SKM-1 treated with dmso at 0.1 percent for 144 hours (cell line): Measurements from ENCODE around the gene NPIPB9.
"Not testable (repeated sequence)": the region's sequence is repeated elsewhere in the genome, so short reads cannot be mapped to it uniquely, and the experiment has no call there.

Experiments
- DNase-seq: peaks from one replicate; lab custom pipeline; 2025; ENCODE audit not compliant: unreplicated experiment; lab: John Stamatoyannopoulos, UW

The NPIPB9 gene

DNA sequence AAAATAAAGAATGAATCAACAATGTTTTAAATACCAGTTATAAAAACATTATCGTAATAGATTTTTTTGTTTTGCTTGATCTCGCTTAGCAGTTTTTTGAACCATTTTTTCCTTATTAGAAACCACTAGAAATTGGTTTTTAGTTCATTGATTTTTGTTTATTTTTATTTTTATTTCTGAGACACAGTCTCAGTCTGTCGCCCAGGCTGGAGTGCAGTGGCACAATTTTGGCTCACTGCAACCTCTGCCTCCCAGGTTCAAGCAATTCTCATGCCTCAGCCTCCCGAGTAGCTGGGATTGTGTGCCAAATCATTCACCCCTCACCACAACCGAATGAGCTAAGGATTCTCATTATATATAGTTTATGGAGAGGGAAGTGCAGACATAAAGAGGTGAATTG, at the start of gene NPIPB9:
Gene NPIPB9, plus strand, starts transcription at position 301 of the 400 bp plus-strand sequence.
- not testable (repeated sequence) for DNase-seq

DNA sequence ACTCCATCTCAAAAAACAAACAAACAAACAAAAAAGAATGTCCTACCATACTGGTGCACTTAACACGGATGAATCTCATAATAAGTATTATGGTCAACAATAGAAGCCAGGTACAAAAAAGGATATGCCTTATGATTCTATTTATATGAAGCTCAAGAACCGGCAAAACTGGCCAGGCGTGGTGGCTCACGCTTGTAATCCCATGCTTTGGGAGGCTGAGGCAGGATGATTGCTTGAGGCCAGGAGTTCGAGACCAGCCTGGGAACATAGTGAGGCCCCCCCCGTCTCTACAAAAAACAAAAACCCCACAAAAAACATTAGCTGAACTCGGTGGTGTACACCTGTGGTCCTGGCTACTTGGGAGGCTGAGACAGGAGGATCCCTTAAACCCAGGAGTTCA, 47.3 kb upstream of the NPIPB9 start:
- not testable (repeated sequence) for DNase-seq

DNA sequence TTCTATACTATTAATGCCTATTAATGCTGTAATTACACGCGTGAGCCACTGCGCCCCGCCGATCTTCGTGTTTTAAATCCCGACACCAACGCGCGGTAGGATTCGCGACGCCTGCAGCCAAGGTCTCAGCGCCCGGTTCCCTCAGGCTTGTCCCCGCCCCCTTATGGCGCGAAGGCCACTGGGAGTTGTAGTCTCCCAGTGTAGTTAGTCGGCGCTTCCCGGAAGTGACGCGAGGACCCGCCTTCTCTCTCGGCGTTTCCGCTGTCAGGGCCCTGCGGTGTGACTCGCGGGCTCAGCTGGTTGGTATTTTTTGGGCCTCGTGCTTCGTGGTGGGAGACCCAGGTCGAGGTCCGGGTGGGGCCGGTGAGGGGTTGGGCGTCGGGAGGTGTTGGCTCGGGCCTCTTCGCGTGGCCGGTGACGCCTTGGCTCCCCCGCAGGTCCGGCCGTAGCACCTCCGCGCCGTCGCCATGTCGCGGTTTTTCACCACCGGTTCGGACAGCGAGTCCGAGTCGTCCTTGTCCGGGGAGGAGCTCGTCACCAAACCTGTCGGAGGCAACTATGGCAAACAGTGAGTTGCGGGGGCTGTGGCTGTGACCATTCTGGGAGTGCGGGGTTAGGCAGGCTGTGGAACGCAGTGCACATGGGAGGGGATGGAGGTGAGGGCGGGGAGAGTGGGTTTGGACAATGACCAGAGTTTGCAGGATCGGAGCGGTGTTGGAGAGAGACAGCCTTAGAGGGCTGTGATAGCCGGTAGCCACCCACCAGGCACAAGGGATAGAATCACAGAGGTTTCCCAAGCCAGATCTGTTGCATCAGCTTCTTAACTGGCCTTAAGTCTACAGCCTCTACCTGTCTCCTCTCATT, 40.1 kb upstream of the NPIPB9 start, which contains the start of gene EIF3C:
Gene EIF3C, plus strand, starts transcription at position 245 of the 864 bp plus-strand sequence. Its CDS starts 223 bp downstream, at position 468.
- not testable (repeated sequence) for DNase-seq

DNA sequence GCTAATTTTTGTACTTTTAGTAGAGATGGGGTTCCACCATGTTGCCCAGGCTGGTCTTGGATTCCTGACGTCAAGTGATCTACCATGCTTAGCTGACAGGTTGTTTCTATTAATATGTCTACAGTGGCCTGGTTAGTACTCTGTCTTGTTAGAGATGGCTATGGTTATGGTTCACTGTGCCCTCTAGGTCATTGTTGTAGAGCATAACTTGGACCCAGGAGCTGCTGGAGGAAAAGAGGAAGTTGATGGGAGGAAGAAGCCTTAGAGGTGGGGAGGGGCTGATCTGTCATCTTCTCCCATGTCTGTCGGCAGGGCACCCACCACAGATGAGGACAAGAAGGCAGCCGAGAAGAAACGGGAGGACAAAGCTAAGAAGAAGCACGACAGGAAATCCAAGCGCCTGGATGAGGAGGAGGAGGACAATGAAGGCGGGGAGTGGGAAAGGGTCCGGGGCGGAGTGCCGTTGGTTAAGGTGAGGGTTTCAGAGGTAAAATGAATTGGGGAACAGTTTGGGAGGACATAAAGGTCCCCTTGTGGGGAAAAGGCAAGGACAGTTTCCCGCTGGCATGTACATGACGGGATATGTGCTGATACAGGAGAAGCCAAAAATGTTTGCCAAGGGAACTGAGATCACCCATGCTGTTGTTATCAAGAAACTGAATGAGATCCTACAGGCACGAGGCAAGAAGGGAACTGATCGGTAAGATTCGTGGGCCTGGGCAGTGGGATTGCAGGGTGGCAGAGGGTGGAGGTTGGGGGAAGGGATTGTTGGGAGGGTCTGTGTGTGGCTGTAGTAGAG, 28.5 kb upstream of the NPIPB9 start:
- not testable (repeated sequence) for DNase-seq

DNA sequence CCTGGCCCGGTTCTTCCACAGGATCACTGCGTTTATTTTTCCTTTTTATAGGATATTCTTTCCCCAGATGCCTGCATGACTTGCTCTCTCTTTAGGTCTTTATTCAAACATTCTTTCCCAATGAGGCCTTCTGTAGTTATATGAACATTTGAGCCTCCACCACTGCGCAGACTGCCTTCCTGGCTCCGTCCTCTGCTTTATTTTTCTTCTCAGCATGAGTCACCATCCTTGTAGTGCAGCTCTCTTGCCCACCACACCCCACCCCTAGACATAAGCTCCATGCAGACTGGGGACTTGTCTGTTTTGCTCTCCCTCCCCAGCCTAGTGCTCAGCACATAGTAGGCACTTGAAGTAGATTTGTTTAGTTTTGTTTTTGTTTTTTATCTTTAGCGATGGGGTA, 20.3 kb upstream of the NPIPB9 start:
- DNase-seq = not testable (repeated sequence)

DNA sequence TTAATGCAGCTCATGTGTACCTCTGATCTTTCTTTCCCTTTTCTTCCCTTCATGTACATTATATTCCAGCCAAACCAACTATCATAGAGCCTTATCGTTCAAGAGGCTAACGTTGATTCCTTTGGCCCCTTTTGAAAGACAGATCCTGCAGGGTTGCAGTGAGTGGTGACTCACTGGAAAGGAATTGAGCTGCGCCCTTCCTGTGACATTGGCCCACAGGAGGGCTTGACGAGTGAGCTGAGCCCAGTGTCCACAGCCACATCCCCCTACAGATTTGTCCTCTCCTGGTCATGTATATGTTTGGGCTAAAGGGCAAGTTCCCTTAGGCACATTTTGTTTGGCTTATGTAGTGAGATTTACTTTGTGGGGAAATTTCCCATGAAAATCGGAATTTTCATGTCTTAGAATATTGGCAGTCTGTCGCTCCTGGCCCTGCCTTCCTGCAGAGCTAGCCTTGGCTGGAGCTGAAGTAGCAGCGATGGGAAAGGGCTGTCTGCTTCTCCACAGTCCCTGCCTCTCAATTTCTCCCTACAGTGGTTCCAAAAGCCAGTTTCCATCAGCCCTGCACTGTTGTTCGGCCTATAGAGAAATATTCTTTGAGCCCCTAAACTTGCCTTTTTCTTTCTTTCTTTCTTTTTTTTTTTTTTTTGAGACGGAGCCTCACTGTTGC, 19.0 kb upstream of the NPIPB9 start:
- not testable (repeated sequence) for DNase-seq

DNA sequence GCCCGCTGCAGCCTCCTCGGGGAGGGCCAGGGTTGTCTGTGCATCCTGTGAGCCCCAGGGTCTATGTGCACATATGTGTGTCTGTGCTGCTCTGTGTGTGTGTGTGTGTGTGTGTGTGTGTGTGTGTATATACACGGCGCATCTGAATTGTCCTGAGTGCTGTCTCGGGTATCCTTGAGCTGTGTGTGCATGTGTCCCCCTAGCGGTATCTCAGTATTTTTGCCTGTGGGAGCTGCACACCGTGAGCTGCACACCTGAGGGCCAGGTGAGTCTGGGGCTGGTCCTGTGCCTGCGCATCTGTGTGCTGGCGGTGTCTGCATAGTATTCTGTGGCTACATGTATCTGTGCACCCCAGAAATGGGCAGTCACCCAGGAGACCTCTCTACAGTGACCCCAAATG, 11.8 kb upstream of the NPIPB9 start:
- DNase-seq = not testable (repeated sequence)

DNA sequence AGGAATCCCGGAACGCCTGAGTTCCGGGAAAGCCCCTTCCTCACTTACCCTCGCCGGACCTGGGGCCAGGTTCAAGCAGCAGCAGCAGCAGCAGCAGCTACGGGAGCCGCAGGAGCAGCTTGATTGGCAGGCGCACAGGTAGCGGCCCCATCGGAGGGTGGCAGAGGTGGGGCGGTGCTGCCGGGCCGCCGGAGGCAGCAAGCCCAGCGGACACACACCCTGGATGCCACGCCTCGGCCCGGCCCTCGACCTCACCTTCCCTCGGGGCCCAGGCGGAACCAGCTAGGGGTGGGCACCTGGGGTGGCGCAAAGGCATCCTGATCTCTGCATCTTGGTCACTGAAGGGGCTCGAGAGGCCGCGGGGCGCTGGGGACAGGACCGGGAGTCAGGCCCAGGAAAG, 11.0 kb upstream of the NPIPB9 start:
- not testable (repeated sequence) for DNase-seq

DNA sequence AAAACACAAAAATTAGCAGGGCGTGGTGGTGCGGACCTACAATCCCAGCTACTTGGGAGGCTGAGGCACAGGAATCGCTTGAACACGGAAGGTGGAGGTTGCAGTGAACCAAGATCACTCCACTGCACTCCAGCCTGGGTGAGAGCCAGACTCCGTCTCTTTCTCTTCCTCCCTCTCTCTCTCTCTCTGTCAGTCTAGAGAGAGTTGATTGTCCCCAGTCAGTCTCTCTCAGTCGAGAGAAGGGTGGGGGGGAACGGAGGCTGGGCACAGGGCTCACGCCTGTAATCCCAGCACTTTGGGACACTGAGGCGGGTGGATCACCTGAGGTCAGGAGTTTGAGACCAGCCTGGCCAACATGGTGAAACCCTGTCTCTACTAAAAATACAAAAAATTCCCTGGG, 10.3 kb upstream of the NPIPB9 start:
- not testable (repeated sequence) for DNase-seq

DNA sequence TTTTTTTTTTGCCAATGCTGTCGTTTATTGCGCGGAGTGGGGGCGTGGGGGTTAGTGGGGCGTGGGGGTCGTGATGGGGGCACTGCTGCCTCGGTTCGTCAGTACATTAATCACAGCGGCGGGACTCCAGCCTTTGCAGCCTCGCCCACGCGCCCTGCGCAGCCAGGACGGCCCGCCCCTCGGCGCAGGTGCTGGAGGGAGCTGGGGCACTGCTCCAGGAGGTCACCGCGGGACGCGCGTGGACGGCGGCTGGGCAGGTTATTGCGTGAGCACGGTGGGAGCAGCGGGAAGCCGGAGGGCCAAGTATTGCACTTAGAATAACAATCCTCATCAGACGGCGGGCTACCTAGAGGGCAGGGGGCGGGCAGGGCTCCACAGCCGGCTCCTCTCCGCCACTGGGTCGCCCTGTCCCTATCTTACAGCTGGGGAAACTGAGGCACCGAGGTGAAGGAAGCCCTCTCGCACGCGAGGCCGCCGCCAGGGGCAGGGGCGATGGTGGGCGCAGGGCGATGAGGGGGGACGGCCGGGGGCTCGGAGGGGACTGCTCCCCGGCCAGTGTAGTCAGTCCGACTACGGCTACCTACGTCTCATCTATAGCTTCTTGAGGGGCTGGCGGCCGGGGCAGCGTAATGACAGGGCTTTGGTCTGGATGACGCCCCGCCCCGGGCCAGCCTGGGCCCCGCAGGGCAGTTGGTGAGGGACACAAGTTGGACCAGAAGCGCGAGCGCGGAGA, 4.8 kb upstream of the NPIPB9 start:
- not testable (repeated sequence) for DNase-seq

DNA sequence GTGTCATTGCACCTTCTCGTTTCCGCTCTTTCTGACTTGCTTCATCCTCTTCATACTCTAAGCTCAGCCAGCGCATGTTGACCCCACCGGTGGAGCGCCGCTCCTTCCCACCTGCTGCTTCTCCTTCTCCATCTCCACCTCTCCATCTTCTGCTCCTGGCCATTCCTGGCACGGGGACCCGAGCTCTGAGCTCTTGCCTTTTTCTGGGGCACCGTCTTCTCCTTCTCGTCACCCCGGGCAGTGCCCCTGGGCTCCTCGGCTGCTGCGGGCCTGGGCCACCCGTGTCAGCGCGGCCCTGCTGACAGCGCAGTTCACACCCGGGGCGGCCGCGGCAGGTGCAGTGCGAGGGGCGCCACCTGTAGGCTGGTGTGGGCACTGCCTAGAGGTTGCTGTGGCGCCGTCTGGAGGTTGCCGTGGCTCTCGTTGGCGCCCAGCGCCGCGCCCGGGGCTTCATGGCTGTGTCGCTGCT, 1.6 kb upstream of the NPIPB9 start:
- not testable (repeated sequence) for DNase-seq

DNA sequence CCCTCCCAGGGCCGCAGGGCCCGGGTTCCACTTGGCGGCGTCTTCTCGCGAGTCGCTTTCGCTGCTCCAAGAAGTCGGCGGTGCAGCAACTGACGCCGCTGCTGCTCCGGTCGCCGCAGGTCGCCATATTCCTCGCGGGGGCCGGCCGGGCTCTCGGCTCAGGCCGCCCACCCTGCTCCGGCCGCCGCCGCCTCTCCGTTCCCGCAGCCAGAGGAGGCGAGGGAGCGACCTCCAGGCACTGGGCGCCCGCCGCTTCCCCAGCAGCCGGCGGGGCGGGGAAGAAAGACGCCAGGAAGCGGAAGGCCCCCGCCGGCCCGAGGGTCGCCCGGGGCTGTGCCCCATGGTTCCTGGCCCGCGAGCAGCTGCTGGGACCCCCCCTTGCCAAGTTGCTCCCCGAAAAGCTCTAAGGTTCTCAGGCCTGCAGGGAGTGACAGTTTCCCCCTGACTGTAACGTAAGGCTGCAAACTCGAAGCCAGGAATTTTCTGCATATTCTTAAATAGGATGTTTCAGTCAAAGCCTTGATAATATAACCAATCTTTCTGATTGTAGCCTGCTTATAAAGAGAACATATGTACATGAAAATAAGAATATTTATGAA, 1.0 kb upstream of the NPIPB9 start:
- not testable (repeated sequence) for DNase-seq

DNA sequence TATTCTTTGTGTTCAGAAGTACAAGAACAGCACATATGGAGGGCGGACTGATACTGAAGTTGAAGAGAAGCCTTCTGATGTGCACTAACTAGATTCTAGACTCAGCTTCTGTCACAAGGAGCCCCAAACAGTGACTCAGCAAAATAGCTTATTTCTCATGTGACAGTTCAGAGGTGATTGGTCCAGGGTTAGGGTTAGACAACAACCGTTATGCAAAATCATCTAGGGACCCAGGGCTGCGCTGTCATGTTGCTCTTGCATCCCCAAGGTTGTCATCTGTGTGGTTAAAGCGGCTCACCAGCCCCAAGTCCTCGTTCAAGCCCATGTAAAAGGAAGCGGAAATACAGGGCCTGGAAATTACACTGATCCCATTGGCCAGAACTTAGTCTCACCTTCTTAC, 30.1 kb downstream of the NPIPB9 start:
- DNase-seq = not testable (repeated sequence)

DNA sequence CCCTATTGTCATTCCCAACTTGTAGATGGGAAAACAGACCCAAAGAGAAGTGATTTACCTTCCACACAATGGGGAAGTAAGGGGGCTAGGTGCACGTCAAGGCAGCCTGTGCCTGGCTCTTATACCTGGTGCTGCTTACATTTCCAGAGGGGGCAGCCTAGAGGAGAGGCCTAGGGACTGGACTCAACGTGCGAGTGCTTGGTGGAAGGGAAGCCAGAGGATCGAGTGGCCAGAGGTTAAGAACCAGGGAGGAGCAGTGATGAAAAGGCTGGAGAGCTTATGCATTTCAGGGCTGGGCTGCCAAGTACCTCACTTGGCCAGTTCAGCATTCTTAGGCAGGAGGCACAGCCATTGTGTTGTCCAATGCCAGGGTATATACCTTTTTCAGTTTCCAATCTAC, 30.8 kb downstream of the NPIPB9 start:
- DNase-seq = not testable (repeated sequence)

DNA sequence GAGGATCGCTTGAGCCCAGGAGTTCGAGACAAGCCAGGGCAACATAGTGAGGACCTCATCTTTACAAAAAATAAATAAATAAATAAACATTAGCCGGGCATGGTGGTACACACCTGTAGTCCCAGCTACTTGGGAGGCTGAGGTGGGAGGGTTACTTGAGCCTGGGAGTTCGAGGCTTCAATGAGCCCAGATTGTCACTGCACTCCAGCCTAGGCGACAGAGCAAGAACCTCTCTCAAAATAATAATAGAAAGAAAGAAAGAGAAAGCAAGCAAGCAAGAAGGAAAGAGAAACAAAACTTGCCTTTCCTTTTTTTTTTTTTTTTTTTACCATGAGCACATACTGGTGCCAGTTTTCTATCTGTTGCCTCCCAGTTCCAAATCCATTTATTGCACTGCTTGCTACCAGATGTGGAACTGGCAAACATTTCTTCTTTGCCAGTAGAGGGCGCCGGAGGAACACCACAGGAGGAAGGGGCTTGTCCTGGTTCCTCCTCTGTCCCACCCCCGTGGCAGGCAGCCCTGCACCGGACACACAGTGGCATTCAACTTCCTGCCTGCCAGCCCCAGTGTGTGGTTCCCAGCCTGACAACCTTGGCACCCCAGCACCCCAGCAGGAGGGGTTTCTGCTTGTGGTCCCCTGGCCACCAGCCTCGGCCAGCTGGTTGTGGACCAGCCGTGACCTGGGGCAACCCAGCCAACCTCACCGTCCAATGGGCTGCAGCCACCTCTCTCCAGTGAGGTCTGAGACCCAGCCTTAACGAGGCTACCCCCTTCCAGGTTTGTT, 50.8 kb downstream of the NPIPB9 start:
- peak; percentile 25 for DNase-seq

DNA sequence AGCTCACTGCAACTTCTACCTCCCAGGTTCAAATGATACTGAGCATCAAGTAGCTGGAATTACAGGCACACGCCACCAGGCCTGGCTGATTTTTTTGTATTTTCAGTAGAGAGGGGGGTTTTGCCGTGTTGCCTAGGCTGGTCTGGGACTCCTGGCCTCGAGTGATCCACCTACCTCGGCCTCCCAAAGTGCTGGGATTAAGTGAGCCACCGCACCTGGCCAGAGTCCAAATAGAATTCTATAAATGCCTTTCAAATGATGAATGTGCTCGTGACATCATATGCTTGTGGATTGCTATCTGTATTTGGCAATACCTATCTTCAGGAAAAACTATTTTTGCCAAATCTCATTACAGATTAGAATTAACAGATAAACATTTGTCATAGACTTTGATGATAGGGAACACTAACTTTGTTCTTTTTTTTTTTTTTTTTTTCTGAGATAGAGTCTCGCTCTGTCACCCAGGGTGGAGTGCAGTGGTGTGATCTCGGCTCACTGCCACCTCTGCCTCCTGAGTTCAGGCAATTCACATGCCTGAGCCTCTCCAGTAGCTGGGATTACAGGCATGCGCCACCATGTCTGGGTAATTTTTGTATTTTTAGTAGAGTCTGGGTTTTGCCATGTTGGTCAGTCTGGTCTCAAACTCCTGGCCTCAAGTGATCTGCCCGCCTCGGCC, 56.0 kb downstream of the NPIPB9 start:
- DNase-seq = not testable (repeated sequence)

DNA sequence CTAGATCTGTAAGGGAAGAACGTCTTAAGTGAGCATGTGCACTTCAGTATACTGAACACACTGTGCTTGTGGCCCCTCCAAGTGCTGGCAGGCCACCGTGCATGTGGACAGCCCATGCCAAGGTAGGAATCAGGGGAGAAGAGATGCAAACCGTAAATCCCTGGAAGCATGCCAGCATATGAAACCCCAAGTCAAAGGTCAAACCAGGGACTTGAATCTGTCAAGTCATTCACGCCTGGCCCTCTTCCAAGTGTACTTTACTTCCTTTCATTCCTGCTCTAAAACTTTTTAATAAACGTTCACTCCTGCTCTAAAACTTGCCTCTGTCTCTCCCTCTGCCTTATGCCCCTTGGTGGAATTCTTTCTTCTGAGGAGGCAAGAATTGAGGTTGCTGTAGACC, 68.4 kb downstream of the NPIPB9 start:
- DNase-seq = no peak

DNA sequence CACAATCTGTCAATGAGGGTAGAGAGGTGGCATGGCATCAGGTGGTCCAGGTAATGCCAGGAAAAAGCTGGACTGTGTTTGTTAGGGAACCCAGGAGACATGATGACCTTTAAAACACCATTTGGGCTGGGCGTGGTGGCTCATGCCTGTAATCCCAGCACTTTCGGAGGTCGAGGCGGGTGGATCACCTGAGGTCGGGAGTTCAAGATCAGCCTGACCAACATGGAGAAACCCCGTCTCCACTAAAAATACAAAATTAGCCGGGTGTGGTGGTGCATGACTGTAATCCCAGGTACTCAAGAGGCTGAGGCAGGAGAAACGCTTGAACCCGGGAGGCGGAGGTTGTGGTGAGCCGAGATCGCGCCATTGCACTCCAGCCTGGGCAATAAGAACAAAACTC, 69.0 kb downstream of the NPIPB9 start:
- not testable (repeated sequence) for DNase-seq
